ENCODE results near the gene LRRK1.
A peak's percentile ranks its signal among the peaks of the same experiment; 100 is the strongest.

Gene LRRK1

DNA sequence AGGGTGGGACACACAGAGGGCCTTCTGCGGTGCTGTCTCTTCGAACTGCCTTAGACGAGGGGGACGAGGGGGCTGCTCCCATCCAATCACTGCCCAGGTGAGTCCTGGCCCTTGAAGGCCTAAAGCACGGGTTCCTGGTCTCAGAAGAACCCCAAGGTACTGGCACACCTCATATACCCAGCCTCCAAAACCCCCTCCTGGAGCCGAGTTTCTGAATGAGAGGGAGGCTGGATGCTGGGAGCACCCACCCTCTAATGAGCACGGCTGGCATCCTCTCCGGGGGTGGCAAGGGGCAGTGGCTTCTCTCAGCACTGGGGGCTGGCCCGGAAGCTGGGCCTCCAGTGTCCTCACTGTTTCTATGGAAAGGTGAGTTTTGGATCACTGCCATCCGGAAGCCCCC is 165.6 kb downstream of the LRRK1 start:
- Histone ChIP-seq H3K27ac (no peak overlapping the region), H3K36me3 (ENCODE audit: insufficient read depth, low read length) (no peaks in the 10 kb centered on the region), H3K4me3 (no peak overlapping the region), H3K9me3 (ENCODE audit: low read depth, low read length) (no peaks in the 10 kb centered on the region), H3K9ac (ENCODE audit: insufficient read length) (no peak overlapping the region)
- TF ChIP-seq POLR2AphosphoS5 (IDR thresholded peaks at IDR 0.05; ENCODE audit: borderline replicate concordance, low read depth, low read length) (no peak), FOXP2 (optimal IDR thresholded peaks at IDR 0.05; ENCODE audit: control extremely low read depth, extremely low read length, insufficient read depth) (no peak), EZH2 (IDR thresholded peaks at IDR 0.05) (no peak)
- no peak for DNase-seq (ENCODE audit: low read depth, low spot score)

- Histone ChIP-seq H3K4me3 (no peak overlapping the region), H3K9me3 (ENCODE audit: low read depth, low read length) (no peaks in the 10 kb centered on the region), H3K9ac (ENCODE audit: insufficient read length) (no peak overlapping the region), H3K27ac (no peak overlapping the region), H3K36me3 (ENCODE audit: insufficient read depth, low read length) (no peaks in the 10 kb centered on the region)
- no peak for TF ChIP-seq POLR2AphosphoS5 (IDR thresholded peaks at IDR 0.05; ENCODE audit: borderline replicate concordance, low read depth, low read length)
- TF ChIP-seq FOXP2 (optimal IDR thresholded peaks at IDR 0.05; ENCODE audit: control extremely low read depth, extremely low read length, insufficient read depth): no peak
- no peak for TF ChIP-seq EZH2 (IDR thresholded peaks at IDR 0.05)
- DNase-seq (ENCODE audit: low read depth, low spot score): no peak
Observed at GRCh38 chr15:101085311-101085700, 166.1 kb downstream of the LRRK1 start.

DNA sequence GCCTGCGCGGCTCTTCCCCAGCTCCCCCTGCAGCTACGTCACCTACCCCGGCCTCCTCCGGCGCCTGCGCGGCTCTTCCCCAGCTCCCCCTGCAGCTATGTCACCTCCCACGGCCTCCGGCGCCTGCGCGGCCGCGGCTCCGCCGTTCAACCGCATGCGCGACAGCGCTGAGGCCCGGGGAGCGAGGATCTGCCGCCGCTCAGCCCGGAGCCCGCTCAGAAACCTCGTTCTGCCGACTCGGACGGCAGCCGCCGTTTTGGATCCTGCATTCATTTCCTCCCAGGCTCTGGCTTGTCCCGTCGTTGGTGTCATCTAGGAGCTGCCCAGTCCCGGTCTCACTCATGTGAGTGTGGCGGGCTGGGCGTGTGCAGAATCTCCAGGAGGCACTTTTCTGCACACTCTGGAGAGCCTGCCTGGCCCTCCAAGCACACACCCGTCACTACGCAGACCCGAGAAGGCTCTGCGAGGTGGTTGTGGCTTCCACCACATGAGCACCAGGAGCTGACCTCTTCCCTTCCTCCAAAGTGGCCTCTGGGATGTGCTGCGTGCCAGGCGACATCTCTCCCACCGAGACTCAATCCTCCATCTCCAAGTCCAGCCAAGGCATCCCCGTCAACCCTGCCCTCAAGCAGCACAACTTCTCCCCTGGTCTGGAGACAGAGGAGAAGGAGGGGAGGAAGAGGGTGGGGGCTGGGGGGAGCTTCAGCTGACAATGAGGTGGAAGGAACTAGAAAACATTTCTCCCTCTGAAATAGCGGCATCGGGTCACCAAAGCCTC is 167.4 kb downstream of the LRRK1 start:
- Histone ChIP-seq H3K9ac (ENCODE audit: insufficient read length) (no peak overlapping the region), H3K4me3 (no peak overlapping the region), H3K9me3 (ENCODE audit: low read depth, low read length) (no peaks in the 10 kb centered on the region), H3K36me3 (ENCODE audit: insufficient read depth, low read length) (no peaks in the 10 kb centered on the region), H3K27ac (no peak overlapping the region)
- no peak for DNase-seq (ENCODE audit: low read depth, low spot score)
- TF ChIP-seq EZH2 (IDR thresholded peaks at IDR 0.05) (no peak), POLR2AphosphoS5 (IDR thresholded peaks at IDR 0.05; ENCODE audit: borderline replicate concordance, low read depth, low read length) (no peak), FOXP2 (optimal IDR thresholded peaks at IDR 0.05; ENCODE audit: control extremely low read depth, extremely low read length, insufficient read depth) (no peak)

DNA sequence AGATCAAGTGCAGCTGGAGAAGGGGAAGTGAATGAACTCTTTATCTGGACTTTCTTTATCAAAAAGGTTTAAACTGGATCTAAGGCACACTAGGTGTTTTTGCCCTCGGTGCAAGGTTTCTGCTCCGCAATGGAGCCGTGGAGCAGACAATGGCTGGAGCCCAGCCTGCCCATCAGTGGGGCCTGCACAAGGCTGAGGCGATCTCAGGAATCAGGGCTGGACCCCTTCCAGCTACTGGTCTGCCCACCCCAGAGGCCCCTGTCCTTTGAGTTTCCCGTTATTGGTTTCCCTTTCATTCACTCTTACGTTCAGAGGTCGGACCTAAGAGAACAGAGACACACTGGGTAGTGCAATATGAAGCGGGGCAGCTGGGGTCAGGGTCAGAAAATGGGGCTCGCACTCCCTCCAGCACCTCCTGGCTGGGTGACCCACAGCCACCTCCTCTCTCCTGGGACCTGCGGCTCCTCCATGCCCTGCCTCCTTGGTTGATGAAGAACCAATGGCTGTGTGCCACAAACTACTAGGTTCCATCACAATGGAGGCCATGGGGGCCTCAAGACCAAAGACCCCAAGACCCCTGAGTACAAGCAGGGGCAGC is 168.1 kb downstream of the LRRK1 start:
- TF ChIP-seq EZH2 (IDR thresholded peaks at IDR 0.05): no peak
- TF ChIP-seq POLR2AphosphoS5 (IDR thresholded peaks at IDR 0.05; ENCODE audit: borderline replicate concordance, low read depth, low read length): no peak
- no peak for TF ChIP-seq FOXP2 (optimal IDR thresholded peaks at IDR 0.05; ENCODE audit: control extremely low read depth, extremely low read length, insufficient read depth)
- no peak for DNase-seq (ENCODE audit: low read depth, low spot score)
- Histone ChIP-seq H3K36me3 (ENCODE audit: insufficient read depth, low read length) (no peaks in the 10 kb centered on the region), H3K27ac (no peak overlapping the region), H3K9me3 (ENCODE audit: low read depth, low read length) (no peaks in the 10 kb centered on the region), H3K4me3 (no peak overlapping the region), H3K9ac (ENCODE audit: insufficient read length) (no peak overlapping the region)

GRCh38 chr15:101088271-101088670 is 169.1 kb downstream of the LRRK1 start:
- H3K36me3 ChIP-seq (ENCODE audit: insufficient read depth, low read length): no peaks in the 10 kb centered on the region
- TF ChIP-seq EZH2 (IDR thresholded peaks at IDR 0.05): no peak
- H3K27ac ChIP-seq: no peak overlapping the region
- DNase-seq (ENCODE audit: low read depth, low spot score): no peak
- H3K4me3 ChIP-seq: no peak overlapping the region
- H3K9ac ChIP-seq (ENCODE audit: insufficient read length): no peak overlapping the region
- H3K9me3 ChIP-seq (ENCODE audit: low read depth, low read length): no peaks in the 10 kb centered on the region

GRCh38 chr15:101088788-101089578 is 169.8 kb downstream of the LRRK1 start:
- H3K36me3 ChIP-seq (ENCODE audit: insufficient read depth, low read length): no peaks in the 10 kb centered on the region
- DNase-seq (ENCODE audit: low read depth, low spot score): no peak
- H3K9ac ChIP-seq (ENCODE audit: insufficient read length): peak overlapping the region; percentile 66
- H3K4me3 ChIP-seq: peak overlapping the region; percentile 65
- H3K9me3 ChIP-seq (ENCODE audit: low read depth, low read length): no peaks in the 10 kb centered on the region
- peak overlapping the region; percentile 56; the same call in 1 of the 2 replicates for H3K27ac ChIP-seq
- TF ChIP-seq EZH2 (IDR thresholded peaks at IDR 0.05) (no peak), POLR2AphosphoS5 (IDR thresholded peaks at IDR 0.05; ENCODE audit: borderline replicate concordance, low read depth, low read length) (no peak), FOXP2 (optimal IDR thresholded peaks at IDR 0.05; ENCODE audit: control extremely low read depth, extremely low read length, insufficient read depth) (no peak)

DNA sequence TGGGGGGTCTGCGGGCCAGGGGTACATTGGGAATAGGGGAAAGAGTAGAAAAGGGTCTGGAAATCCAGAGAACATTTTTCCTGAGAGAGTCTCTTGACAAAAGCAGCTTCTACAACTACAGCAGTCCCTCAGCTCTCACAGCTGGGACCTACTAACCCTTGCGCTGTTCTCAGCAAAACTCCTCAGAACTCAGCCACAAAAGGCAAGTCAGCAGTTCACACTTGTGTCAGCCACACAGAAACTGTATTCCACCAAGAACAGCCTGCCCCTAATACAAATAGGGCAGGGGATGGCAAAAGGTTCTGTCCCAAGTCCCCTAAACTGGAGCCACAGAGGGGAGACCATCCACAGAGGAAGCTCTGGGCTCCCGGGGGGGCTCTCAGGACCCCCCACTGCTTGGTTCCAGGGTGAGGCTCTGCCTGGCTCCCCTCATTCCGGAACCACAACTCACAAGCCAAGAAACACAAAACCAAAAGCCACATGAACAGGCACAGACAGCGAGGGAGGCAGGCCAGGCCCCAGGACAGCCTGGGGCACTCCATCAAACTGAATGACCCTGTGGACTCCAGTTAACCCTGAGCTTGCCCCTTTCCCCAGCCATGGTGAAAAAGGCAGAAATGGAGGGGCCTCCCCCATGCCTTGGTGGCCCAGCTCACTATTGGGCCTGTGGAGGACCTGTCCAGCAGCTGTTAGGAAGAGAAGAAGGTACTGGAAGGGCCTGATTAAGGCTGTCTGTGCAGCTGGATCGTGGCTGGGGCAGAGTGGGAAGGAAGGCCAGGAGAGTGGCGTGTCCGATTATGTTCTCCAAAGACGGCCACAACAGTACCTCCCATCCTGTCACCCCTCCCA is 170.6 kb downstream of the LRRK1 start:
- peak overlapping the region; percentile 66 for H3K9ac ChIP-seq (ENCODE audit: insufficient read length)
- H3K36me3 ChIP-seq (ENCODE audit: insufficient read depth, low read length): no peaks in the 10 kb centered on the region
- TF ChIP-seq POLR2AphosphoS5 (IDR thresholded peaks at IDR 0.05; ENCODE audit: borderline replicate concordance, low read depth, low read length) (no peak), FOXP2 (optimal IDR thresholded peaks at IDR 0.05; ENCODE audit: control extremely low read depth, extremely low read length, insufficient read depth) (no peak), EZH2 (IDR thresholded peaks at IDR 0.05) (no peak)
- peak overlapping the region; percentile 65 for H3K4me3 ChIP-seq
- no peak for DNase-seq (ENCODE audit: low read depth, low spot score)
- no peak overlapping the region for H3K27ac ChIP-seq
- no peaks in the 10 kb centered on the region for H3K9me3 ChIP-seq (ENCODE audit: low read depth, low read length)

DNA sequence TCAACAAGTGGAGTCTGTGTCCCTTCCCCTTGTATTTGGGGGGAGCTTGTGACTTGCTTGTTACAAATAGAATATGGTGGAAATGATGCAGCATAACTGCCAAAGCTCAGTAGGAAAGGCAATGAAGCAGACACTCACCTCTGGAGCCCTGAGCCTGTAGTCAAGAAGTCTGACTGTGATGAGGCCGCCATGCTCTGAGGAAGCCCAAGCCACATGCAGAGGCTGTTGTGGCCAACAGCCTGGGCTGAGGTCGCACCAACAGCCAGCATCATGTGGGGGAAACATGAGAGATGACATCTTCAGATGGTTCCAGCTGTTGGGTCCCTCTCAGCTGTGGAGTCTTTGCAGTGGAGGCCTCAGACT is 171.3 kb downstream of the LRRK1 start:
- H3K36me3 ChIP-seq (ENCODE audit: insufficient read depth, low read length): no peaks in the 10 kb centered on the region
- no peak overlapping the region for H3K4me3 ChIP-seq
- no peak overlapping the region for H3K9ac ChIP-seq (ENCODE audit: insufficient read length)
- no peak for TF ChIP-seq POLR2AphosphoS5 (IDR thresholded peaks at IDR 0.05; ENCODE audit: borderline replicate concordance, low read depth, low read length)
- no peaks in the 10 kb centered on the region for H3K9me3 ChIP-seq (ENCODE audit: low read depth, low read length)
- no peak overlapping the region for H3K27ac ChIP-seq
- no peak for DNase-seq (ENCODE audit: low read depth, low spot score)

Measured in SK-N-MC (cell line).